OCI-LY7 (cell line): ENCODE data around the gene TRERF1. TPM values are rescaled to one million over a fixed set of nuclear protein-coding genes. Genes with fewer than 3 reads are reported as not detected.
"Not testable (repeated sequence)": the region's sequence is repeated elsewhere in the genome, so short reads cannot be mapped to it uniquely, and the experiment has no call there.

Experiments used
- BruUV-seq: library from RNA; stranded (reverse); fragments of 400-500 nt; replicated peaks from 2 replicates; lab custom pipeline; 2021; lab: Mats Ljungman, UMichigan
- CTCF ChIA-PET: fragments of 300-600 bp; sonication (Branson Sonifier 250); formaldehyde crosslinking; loops from one replicate; lab custom pipeline; 2022; ENCODE audit warnings: antibody characterized with exemption; ENCODE audit not compliant: unreplicated experiment; lab: Charles Lee
- POLR2A ChIA-PET: fragments of 300-600 bp; sonication (Branson Sonifier 250); formaldehyde crosslinking; loops from one replicate; lab custom pipeline; 2022; ENCODE audit warnings: antibody characterized with exemption; lab: Charles Lee
- DNase-seq: peaks from one replicate; pipeline ENCODE4 v3.0.0-alpha.2; 2015; ENCODE audit warnings: low spot score
- H2AFZ ChIP-seq: fragments of 200-600 bp; sonication (generic), shearing (Covaris generic); 2 replicates; pipeline ENCODE4 v1.6.1; 2014; ENCODE audit warnings: mild to moderate bottlenecking, antibody characterized with exemption, low read length, moderate library complexity
- H3K27ac ChIP-seq: fragments of 200-600 bp; sonication (generic); 2 replicates; pipeline ENCODE4 v1.5.1; 2014; ENCODE audit warnings: mixed run types, low read depth, mild to moderate bottlenecking, moderate library complexity, low read length, inconsistent platforms; ENCODE audit not compliant: poor library complexity, severe bottlenecking
- H3K36me3 ChIP-seq: fragments of 200-600 bp; sonication (generic); 2 replicates; pipeline ENCODE4 v1.6.1; 2014; ENCODE audit warnings: mild to moderate bottlenecking, antibody characterized with exemption, low read length, moderate library complexity, mixed read lengths; ENCODE audit not compliant: insufficient read depth
- H3K4me1 ChIP-seq: fragments of 200-600 bp; sonication (generic); 2 replicates; pipeline ENCODE4 v1.5.1; 2014; ENCODE audit warnings: mild to moderate bottlenecking, low read length; ENCODE audit not compliant: insufficient read depth, poor library complexity, severe bottlenecking
- H3K4me2 ChIP-seq: fragments of 200-600 bp; sonication (generic); 2 replicates; pipeline ENCODE4 v1.6.1; 2014; ENCODE audit warnings: mild to moderate bottlenecking, low read length
- H3K4me3 ChIP-seq: fragments of 200-600 bp; sonication (generic); 2 replicates; pipeline ENCODE4 v1.5.1; 2014; ENCODE audit warnings: mild to moderate bottlenecking, low read depth, low read length; ENCODE audit not compliant: poor library complexity, severe bottlenecking
- H3K79me2 ChIP-seq: fragments of 200-600 bp; sonication (generic); 2 replicates; pipeline ENCODE4 v1.6.1; 2016; ENCODE audit warnings: low read depth, mild to moderate bottlenecking, low read length, moderate library complexity, mixed read lengths; ENCODE audit not compliant: insufficient read depth
- H3K9me2 ChIP-seq: fragments of 200-600 bp; sonication (generic); 2 replicates; pipeline ENCODE4 v1.6.1; 2016; ENCODE audit warnings: mild to moderate bottlenecking, low read length, mixed read lengths; ENCODE audit not compliant: insufficient read depth
- H3K9me3 ChIP-seq: fragments of 200-600 bp; sonication (generic); 2 replicates; pipeline ENCODE4 v1.6.1; 2014; ENCODE audit warnings: mild to moderate bottlenecking, mixed run types, low read length, mixed read lengths
- H4K20me1 ChIP-seq: fragments of 200-600 bp; sonication (generic); 2 replicates; pipeline ENCODE4 v1.6.1; 2014; ENCODE audit warnings: mild to moderate bottlenecking, antibody characterized with exemption, low read length, moderate library complexity, mixed read lengths; ENCODE audit not compliant: insufficient read depth
- EZH2phosphoT487 ChIP-seq: fragments of 200-600 bp; sonication (generic); IDR thresholded peaks from 2 replicates; pipeline ENCODE4 v1.6.1; 2018; ENCODE audit warnings: low read depth, borderline replicate concordance, mild to moderate bottlenecking, mixed run types, antibody characterized with exemption, low read length, moderate library complexity, mixed read lengths
- intact Hi-C: fragments of 100-400 bp; cut with micrococcal nuclease; formaldehyde crosslinking; loops from one replicate; pipeline ENCODE4 v1.10.0; 2022; ENCODE audit not compliant: unreplicated experiment
- total RNA-seq, 2 experiments: library from RNA; depleted of rRNA in 1 of 2; stranded (reverse); fragments of >200 nt in 1 of 2; shearing (Covaris generic) in 1 of 2; gene quantifications; 2 replicates each; pipeline ENCODE4 v1.2.3, GENCODE V29; 2014 to 2022
- TF ChIP-seq, protein P1 (sequence below): fragments of 200-600 bp; sonication (generic); conservative IDR thresholded peaks from 2 replicates; pipeline ENCODE4 v1.5.1; 2014; ENCODE audit warnings: mild to moderate bottlenecking, antibody characterized with exemption, low read length, moderate library complexity, mixed read lengths

The TRERF1 gene
- total RNA-seq, 2 experiments from 2014 or later, result 5.7 to 12.9 TPM

DNA sequence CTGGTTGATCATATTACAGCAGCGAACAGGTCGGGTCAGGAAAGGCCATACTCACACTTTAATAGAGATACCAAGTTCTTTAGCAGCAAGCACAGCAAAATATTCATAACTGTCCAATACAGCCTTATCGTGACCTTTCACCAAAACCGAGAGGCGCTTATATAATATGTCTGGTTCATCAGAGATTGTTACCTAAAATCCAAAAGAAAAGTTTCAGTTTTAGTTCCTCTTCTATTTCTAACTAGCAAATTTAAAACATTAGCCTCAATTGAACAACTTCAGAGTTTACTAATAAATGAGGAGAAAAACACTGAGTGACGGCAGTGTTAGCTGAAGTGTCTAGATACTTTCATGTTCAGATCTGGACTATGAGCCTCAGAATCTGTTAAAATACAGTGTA, 240.0 kb downstream of the TRERF1 start:
- ChIA-PET POLR2A (no interaction called here), CTCF (no interaction called here)
- H3K79me2 ChIP-seq, result peaks cover 19% of the 10 kb centered on the region
- no peak overlapping the region for H3K4me3 ChIP-seq
- no peaks in the 10 kb centered on the region for H4K20me1 ChIP-seq
- H3K4me1 ChIP-seq, result peaks cover 24% of the 10 kb centered on the region
- H3K27ac ChIP-seq, result no peak overlapping the region
- peaks cover 71% of the 10 kb centered on the region for H3K36me3 ChIP-seq
- H3K9me3 ChIP-seq, result no peaks in the 10 kb centered on the region
- H3K4me2 ChIP-seq, result no peak overlapping the region
- H2AFZ ChIP-seq, result no peak overlapping the region
- TF ChIP-seq, protein P1, sequence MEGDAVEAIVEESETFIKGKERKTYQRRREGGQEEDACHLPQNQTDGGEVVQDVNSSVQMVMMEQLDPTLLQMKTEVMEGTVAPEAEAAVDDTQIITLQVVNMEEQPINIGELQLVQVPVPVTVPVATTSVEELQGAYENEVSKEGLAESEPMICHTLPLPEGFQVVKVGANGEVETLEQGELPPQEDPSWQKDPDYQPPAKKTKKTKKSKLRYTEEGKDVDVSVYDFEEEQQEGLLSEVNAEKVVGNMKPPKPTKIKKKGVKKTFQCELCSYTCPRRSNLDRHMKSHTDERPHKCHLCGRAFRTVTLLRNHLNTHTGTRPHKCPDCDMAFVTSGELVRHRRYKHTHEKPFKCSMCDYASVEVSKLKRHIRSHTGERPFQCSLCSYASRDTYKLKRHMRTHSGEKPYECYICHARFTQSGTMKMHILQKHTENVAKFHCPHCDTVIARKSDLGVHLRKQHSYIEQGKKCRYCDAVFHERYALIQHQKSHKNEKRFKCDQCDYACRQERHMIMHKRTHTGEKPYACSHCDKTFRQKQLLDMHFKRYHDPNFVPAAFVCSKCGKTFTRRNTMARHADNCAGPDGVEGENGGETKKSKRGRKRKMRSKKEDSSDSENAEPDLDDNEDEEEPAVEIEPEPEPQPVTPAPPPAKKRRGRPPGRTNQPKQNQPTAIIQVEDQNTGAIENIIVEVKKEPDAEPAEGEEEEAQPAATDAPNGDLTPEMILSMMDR, result no peak
- no TSS peak for BruUV-seq
- intact Hi-C loops, result no loop called here
- H3K9me2 ChIP-seq, result no peaks in the 10 kb centered on the region
- no peak for DNase-seq

DNA sequence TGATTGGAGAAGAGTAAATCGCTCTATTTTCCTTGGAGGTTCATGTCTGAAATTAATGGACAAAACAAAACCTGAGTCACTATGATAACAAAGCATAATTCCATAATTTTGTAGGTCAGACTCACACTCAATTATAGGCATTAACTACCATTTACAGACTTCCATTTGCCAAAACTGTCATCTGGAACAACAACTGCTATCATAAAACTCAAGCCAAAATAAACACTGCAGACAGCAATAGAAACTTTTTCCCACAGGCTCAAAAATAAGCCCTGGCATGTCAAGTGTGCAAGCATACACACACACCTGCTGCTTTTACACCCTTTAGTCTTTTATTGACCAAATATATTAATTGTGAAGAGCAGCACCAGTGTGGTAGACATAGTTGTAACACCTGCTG, 241.2 kb downstream of the TRERF1 start:
- ChIA-PET POLR2A (no interaction called here), CTCF (no interaction called here)
- Histone ChIP-seq H3K4me2 (no peak overlapping the region), H3K9me3 (no peaks in the 10 kb centered on the region), H3K4me1 (peaks cover 15% of the 10 kb centered on the region), H3K79me2 (peaks cover 13% of the 10 kb centered on the region; the same call in 1 of the 2 replicates), H4K20me1 (no peaks in the 10 kb centered on the region), H3K4me3 (no peak overlapping the region), H3K27ac (no peak overlapping the region), H2AFZ (no peak overlapping the region), H3K9me2 (no peaks in the 10 kb centered on the region), H3K36me3 (peaks cover 82% of the 10 kb centered on the region)
- TF ChIP-seq EZH2phosphoT487, result no peak
- TF ChIP-seq, protein P1, result no peak
- no TSS peak for BruUV-seq
- no peak for DNase-seq
- intact Hi-C loops, result no loop called here

DNA sequence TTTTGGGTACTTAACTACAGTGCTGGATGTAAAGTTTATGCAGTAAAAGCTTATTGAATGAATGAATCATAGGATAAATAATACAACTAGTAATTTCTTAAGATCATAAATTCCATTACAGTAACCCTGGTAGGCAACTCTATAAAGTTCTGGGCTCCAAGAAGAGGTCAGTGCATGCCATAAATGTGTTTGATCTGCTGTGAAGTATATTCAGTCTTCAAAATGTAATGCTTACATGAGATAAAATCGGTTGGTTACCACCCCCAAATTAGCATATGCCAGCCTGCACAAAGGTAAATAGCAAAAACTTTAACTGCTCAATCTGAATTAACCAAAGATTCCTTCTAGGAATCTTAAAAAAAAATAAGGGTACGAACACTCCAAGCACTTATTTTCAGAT, 244.2 kb downstream of the TRERF1 start:
- H3K4me1 ChIP-seq, H3K4me3 ChIP-seq, H3K79me2 ChIP-seq, CTCF ChIA-PET, H3K4me2 ChIP-seq, H2AFZ ChIP-seq, DNase-seq, H4K20me1 ChIP-seq, intact Hi-C loops, H3K9me2 ChIP-seq, H3K9me3 ChIP-seq, H3K27ac ChIP-seq: not testable (repeated sequence)
- POLR2A ChIA-PET, result interaction anchor here (1.3 kb wide), 1 partner anchor 17 kb away, joined by 4 read pairs; no protein-coding TSS in a partner anchor
- TSS peak; percentile 67 for BruUV-seq
- peaks cover 84% of the 10 kb centered on the region for H3K36me3 ChIP-seq
